LNCAP (cell line): ENCODE data around the gene NUP160.

Experiments used
- CTCF ChIP-seq: fragments of 450-650 bp; IDR thresholded peaks from 2 replicates; pipeline ENCODE4 v1.5.1; 2017; ENCODE audit warnings: mild to moderate bottlenecking

Gene NUP160

DNA sequence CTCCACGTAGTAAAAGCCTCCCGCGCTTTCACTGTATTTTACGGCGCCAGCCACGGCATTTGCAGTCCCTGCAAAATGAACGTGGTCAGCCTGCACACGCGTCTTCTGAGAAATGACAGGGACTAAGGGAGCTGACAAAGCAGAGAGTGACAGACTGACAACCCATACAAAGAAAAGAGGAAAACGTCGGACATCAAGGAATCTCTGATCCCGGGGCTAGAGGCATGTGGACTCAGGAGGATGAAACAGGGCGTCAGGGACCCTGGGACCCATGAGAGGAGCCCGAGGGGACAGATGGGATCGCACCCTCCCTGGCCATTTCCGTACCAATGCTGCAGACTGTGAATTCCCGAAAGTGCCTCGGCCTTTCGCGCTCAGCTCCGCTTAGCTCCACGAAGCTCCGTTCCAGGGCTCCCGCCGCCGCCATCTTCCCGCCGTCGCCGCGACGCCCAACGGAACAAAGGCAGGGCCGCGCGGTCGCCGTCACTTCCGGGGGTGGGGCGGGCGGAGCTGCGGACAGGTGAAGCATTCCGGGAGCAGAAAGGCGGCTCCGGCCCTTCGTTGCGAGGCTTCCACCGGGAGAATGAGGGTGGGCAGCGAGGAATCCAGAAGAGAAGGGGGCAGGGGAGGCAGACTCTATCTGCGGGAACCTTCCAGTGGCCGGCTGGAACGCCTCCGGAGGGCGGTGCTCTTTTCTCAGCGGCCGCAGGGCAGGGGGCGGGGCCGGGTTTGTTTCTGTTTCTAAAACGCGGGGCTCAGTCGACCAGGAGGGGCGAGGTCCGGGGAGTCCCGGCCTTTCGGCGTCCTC, at the start of gene NUP160:
NUP160 (minus strand) TSS at position 459 of the 808 bp plus-strand sequence; CDS start at position 427, 32 bp downstream.
- no peak for TF ChIP-seq CTCF

GRCh38 chr11:47896199-47896598, 48.0 kb upstream of the NUP160 start:
- no peak for TF ChIP-seq CTCF

DNA sequence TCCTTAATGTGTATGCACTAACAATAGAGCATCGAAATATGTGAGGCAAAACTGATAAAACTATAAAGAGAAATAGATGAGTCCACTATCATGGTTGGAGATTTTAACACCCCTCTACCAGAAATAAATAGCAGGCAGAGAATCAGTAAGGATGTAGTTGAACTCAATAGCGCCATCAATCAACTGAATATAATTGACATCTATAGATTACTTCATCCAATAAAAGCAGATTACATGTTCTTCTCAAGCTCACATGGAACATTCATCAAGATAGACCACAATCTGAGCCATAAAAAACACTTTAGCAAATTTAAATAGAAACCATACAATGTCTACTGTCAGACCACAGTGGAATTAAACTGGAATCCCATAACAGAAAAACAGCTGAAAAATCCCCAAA, 46.9 kb upstream of the NUP160 start:
- no peak for TF ChIP-seq CTCF

- no peak for TF ChIP-seq CTCF
Measured at GRCh38 chr11:47891886-47892285, 43.7 kb upstream of the NUP160 start.

DNA sequence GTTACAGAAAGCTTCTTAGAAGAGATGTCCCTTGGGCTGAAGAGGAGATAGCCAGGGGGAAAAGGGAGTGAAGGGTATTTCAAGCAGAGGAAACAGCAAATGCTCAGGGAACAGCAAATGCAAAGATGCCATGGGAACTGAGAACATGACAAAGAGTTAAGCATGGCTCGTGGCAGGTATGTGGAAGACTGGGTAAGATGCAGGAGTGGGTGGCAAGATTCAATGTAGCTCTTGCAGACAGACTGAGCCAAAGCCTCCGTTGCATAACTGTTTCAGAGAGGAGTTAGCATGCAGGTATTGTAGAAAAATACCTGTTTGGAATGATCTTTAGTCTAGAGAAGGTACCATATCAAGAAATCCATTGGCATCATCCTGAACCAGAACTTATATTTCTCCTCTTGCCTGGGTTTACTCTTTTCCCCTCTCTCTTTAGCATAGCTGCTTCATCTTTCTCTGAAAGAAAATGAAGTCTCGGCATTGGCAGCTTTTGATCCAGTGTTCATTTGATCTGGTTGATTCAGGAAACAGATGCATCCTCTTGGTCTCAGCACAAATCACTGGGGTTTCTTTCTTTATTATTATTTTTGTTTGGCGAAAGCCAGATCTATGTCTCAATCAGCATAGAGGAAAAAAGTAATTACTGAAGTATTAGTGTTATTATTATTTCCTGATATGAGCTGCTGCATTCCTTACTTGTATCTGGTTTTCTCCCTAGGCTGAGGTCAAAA, 41.7 kb upstream of the NUP160 start:
- no peak for TF ChIP-seq CTCF

- TF ChIP-seq CTCF, result no peak
Measured at GRCh38 chr11:47887910-47888569, 39.9 kb upstream of the NUP160 start.

GRCh38 chr11:47886096-47886495, 37.9 kb upstream of the NUP160 start:
- no peak for TF ChIP-seq CTCF
